Measurements from ENCODE around the gene LRRC8E.
A peak's percentile ranks its signal among the peaks of the same experiment; 100 is the strongest.
"Not testable (repeated sequence)": the region's sequence is repeated elsewhere in the genome, so short reads cannot be mapped to it uniquely, and the experiment has no call there.

The LRRC8E gene

DNA sequence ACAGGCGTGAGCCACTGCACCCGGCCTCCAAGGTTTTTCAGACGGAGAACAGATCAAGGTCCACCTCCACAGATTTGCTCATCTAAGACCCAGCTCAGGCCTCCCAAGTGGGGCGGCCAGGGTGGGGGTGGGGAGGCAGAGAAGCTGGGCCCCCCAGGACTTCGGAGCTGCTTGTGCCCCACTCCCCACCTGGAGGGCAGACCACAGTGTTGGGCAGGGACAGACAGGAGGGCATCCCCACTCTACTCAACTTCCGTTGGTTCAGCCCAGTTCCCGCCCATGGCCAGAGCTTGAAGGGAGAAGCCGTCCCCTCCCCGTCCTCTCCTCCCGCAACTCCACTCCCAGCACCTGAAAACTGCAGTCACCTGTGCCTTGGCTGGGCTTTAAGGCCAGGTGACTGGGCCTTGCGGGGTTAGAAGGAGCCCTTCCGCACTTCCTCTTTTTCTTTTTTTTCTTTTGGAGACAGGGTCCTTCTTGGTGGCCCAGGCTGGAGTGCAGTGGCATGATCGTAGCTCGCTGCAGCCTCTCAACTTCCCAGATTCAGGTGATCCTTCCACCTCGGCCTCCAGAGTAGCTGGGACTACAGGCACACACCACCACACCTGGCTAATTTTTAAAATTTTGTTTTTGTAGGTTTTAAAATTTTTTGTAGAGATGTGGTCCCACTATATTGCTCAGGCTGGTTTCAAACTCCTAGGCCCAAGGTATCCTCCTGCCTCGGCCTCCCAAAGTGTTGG, 734 bp upstream of the LRRC8E start:
- no peak for DNase-seq (ENCODE audit: low spot score)

DNA sequence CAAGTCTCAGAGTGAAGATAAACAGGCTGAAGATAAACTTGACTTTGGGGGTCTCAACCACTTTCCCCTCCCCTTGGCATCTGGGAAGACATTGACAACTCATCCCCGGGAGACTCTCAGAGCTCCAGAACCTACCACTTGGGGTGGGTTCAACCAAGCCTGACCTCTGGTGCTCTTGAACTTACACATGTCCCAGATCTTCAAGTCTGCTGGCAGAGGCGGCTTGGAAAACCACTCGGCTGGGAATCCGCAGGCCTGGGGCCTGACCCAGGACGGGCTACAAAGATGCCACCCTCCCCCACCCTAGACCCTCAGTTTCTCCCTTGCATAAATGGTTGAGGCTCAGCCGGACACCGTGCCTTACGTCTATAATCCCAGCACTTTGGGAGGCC, 512 bp downstream of the LRRC8E start:
- no peak for DNase-seq (ENCODE audit: low spot score)

DNA sequence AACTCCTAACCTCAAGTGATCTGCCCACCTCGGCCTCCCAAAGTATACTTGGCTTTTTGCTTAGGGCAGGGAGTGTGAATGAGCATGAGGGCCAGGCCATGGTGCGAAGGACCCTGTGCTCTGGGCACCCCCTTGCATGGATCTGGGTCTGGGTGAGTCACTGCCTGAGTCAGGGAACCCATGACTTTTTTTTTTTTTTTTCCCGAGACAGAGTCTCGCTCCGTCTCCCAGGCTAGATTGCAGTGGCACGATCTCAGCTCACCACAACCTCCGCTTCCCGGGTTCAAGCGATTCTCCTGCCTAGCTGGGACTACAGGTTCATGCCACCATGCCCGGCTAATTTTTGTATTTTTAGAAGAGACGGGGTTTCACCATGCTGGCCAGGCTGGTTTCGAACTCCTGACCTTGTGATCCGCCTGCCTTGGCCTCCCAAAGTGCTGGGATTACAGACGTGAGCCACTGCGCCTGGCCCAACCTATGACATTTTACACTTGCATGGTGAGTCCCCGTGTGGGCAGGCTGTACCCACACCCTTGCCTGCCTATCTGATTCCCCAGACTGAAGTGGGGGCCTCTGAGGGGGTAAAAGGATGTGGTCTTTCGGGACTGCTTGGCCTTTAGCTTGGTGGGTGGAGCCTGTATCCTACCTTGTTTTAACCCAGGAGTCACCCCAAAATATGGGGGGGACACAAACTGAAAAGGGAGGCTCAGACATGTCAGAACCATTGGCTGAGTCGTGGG, 5.2 kb downstream of the LRRC8E start:
- not testable (repeated sequence) for DNase-seq (ENCODE audit: low spot score)

DNA sequence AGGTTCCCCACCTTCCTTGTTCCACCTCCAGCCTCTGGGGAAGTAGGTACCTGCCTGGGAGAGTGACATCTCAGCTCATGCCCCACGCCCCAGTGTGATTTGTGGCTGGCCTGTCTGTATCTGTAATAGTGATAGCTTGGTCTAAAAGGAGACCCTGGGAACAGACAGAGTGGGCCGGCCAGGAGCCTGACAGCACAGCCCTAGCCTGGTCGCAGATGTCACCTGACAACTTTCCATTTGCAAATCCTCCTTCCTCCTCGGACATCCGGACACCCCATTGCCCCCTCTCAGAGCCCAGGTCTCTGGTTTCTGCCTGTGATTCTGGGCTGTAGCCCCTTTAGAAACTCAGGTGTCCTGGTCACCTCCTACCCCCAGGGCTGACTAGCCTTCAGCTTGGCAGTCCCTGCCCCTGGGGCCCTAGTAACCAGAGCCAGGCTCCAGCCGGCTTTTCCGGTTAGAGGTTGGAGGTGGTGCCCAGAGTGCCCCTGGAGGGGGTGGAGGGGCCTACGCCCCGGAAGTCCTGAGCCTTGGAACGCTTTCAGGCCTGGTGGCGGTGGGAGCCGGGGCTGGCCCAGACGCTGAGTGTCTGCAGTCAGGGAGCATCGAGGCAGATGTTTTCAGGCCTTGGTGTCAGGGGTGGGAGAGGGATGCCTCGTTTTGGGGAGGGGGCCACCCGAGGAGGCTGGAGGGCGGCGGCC, 6.5 kb downstream of the LRRC8E start:
- no peak for DNase-seq (ENCODE audit: low spot score)

GRCh38 chr19:7895565-7895964, 7.3 kb downstream of the LRRC8E start:
- no peak for DNase-seq (ENCODE audit: low spot score)

GRCh38 chr19:7897292-7897691, 9.0 kb downstream of the LRRC8E start:
- no peak for DNase-seq (ENCODE audit: low spot score)

GRCh38 chr19:7898967-7899366, 10.7 kb downstream of the LRRC8E start:
- DNase-seq (ENCODE audit: low spot score) = no peak

GRCh38 chr19:7899751-7900378, 11.6 kb downstream of the LRRC8E start:
- no peak for DNase-seq (ENCODE audit: low spot score)

DNA sequence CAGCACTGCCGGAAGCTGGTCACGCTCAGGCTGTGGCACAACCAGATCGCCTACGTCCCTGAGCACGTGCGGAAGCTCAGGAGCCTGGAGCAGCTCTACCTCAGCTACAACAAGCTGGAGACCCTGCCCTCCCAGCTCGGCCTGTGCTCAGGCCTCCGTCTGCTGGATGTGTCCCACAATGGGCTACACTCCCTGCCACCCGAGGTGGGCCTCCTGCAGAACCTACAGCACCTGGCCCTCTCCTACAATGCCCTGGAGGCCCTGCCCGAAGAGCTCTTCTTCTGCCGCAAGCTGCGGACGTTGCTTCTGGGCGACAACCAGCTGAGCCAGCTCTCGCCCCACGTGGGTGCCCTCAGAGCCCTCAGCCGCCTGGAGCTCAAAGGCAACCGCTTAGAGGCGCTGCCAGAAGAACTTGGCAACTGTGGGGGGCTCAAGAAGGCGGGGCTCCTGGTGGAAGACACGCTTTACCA, 12.1 kb downstream of the LRRC8E start:
- DNase-seq (ENCODE audit: low spot score) = no peak

GRCh38 chr19:7900931-7901330, 12.6 kb downstream of the LRRC8E start:
- no peak for DNase-seq (ENCODE audit: low spot score)

- DNase-seq (ENCODE audit: low spot score) = no peak
These were observed 13.0 kb downstream of the LRRC8E start for GRCh38 chr19:7901337-7901736.

DNA sequence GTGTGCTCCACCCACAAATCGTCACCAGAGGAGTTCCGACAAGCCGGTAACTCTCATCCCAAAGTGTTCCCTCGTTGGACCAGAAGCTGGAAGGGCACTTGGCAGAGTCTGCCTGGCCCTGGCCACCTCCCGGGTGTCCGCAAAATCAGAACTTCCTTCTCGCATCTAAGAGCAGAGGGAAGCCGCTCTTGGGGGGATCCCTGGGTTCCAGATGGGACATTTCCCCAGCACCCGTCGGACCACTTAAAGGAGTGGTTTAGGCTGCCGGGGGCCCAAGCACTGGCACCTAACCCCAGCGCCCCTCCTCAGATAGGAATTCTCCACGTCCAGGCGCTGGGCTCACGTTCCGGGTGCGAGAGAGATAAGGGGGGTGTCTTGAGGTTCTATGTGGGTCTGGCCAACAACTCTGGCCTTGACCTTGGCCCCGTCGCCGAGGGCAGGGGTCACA, 14.5 kb downstream of the LRRC8E start:
- DNase-seq (ENCODE audit: low spot score) = no peak

- DNase-seq (ENCODE audit: low spot score) = peak; percentile 100
These were observed 15.1 kb downstream of the LRRC8E start, which contains the start of gene MAP2K7 for GRCh38 chr19:7903244-7904073. Gene MAP2K7, plus strand, starts transcription at chr19:7903877. Its CDS starts 68 bp downstream, at chr19:7903945.

DNA sequence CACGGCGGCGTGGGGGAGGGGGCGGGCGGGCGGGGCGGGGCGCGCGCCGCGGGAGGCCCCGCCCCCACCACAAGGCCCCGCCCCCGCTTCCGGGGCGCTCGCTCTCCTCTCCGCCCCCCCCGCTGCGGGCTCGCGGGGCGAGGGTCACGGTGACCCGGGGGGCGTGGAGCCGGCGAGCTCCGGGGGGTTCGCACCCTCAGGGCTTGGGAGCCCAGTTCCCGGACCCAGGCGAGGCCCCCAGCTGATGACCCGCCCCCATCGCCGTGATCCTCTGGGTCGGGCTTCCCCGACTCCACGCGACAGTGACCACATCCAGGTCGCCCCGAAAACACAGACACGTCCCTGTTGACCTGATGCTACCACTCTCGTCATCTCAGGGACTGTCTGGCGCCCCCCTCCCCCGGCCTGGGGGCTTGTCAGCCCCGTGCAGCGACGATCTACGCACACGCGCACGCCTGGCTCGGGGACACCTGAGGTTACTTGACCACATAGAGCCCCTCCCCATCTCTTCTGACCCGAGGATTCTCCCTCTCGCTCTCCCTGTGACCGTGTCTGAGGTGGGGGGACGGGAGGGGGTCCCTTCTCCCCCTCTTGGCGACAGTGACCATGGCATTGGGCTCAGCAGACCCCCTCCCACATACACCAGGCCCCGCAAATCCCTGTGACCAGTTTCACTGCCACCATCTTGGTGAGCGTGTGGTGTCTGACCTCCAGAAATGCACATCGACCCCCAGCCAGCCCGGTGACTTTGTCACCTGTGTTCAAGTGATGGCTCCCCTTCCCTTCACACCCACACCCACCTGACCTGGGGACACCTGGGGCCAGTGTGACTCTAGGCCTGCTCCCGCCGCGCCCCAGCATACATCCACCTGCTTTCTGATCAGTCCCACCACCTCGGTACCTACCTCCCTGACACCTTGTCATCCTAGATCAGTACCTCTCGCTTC, 16.0 kb downstream of the LRRC8E start:
- peak; percentile 61 for DNase-seq (ENCODE audit: low spot score)

- no peak for DNase-seq (ENCODE audit: low spot score)
These were observed 17.0 kb downstream of the LRRC8E start for GRCh38 chr19:7905268-7905667.

GRCh38 chr19:7905859-7906258, 17.5 kb downstream of the LRRC8E start:
- DNase-seq (ENCODE audit: low spot score) = no peak

- DNase-seq (ENCODE audit: low spot score) = no peak
These were observed 18.8 kb downstream of the LRRC8E start for GRCh38 chr19:7907122-7907521.

- DNase-seq (ENCODE audit: low spot score) = no peak
These were observed 19.2 kb downstream of the LRRC8E start for GRCh38 chr19:7907544-7907943.

- no peak for DNase-seq (ENCODE audit: low spot score)
These were observed 19.9 kb downstream of the LRRC8E start for GRCh38 chr19:7908078-7908699.

Data from AG20443 (cell line).